Type B pancreatic cell (in vitro differentiated cells): Measurements from ENCODE around the gene PSMB3. TPM values are rescaled to one million over a fixed set of nuclear protein-coding genes. Genes with fewer than 3 reads are reported as not detected.
A peak's percentile ranks its signal among the peaks of the same experiment; 100 is the strongest.

Source experiments
- DNase-seq: peaks from one replicate; pipeline ENCODE4 v3.0.0; 2021; ENCODE audit warnings: mixed read lengths; ENCODE audit not compliant: unreplicated experiment; ENCODE audit errors: extremely low spot score
- H3K27ac Mint-ChIP-seq: 2 replicates; pipeline ENCODE4 v1.8.0; 2021; ENCODE audit warnings: mild to moderate bottlenecking, mixed read lengths
- H3K27me3 Mint-ChIP-seq: 2 replicates; pipeline ENCODE4 v1.8.0; 2021; ENCODE audit warnings: mixed read lengths
- H3K36me3 Mint-ChIP-seq: 2 replicates; pipeline ENCODE4 v1.8.0; 2021; ENCODE audit warnings: mixed read lengths
- H3K4me1 Mint-ChIP-seq: one replicate; pipeline ENCODE4 v1.8.0; 2021; ENCODE audit warnings: mixed read lengths; ENCODE audit not compliant: unreplicated experiment
- H3K4me3 Mint-ChIP-seq: 2 replicates; pipeline ENCODE4 v1.8.0; 2021; ENCODE audit warnings: mild to moderate bottlenecking, mixed read lengths
- H3K9me3 Mint-ChIP-seq: 2 replicates; pipeline ENCODE4 v1.8.0; 2021; ENCODE audit warnings: mixed read lengths
- total RNA-seq: library from RNA; stranded (reverse); gene quantifications from 2 replicates; pipeline ENCODE4 v1.2.1, GENCODE V29; 2021; ENCODE audit warnings: low replicate concordance
- TF ChIP-seq, protein P1 (sequence below): fragments of 200-600 bp; sonication (generic); conservative IDR thresholded peaks from 2 replicates; pipeline ENCODE4 v1.5.0; 2021; ENCODE audit warnings: antibody characterized with exemption, mild to moderate bottlenecking

The PSMB3 gene
- total RNA-seq, 1 donor from 2014 or later, result 149 TPM

DNA sequence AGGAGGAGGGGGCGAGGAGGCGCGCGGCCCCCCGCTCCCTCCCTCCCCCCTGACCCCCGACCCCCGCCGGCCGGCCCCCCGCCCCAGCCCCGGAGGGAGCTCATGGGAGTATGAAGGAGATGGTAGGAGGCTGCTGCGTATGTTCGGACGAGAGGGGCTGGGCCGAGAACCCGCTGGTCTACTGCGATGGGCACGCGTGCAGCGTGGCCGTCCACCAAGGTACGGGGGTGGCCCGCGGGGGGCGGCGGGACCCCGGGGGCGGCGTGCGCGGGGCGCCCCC is 47.1 kb upstream of the PSMB3 start:
- TF ChIP-seq, protein P1, sequence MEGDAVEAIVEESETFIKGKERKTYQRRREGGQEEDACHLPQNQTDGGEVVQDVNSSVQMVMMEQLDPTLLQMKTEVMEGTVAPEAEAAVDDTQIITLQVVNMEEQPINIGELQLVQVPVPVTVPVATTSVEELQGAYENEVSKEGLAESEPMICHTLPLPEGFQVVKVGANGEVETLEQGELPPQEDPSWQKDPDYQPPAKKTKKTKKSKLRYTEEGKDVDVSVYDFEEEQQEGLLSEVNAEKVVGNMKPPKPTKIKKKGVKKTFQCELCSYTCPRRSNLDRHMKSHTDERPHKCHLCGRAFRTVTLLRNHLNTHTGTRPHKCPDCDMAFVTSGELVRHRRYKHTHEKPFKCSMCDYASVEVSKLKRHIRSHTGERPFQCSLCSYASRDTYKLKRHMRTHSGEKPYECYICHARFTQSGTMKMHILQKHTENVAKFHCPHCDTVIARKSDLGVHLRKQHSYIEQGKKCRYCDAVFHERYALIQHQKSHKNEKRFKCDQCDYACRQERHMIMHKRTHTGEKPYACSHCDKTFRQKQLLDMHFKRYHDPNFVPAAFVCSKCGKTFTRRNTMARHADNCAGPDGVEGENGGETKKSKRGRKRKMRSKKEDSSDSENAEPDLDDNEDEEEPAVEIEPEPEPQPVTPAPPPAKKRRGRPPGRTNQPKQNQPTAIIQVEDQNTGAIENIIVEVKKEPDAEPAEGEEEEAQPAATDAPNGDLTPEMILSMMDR, result no peak
- no peaks in the 10 kb centered on the region for H3K9me3 Mint-ChIP-seq
- no peak for DNase-seq
- peaks cover 13% of the 10 kb centered on the region for H3K27me3 Mint-ChIP-seq
- H3K27ac Mint-ChIP-seq, result no peak overlapping the region
- peaks cover 40% of the 10 kb centered on the region for H3K4me1 Mint-ChIP-seq
- H3K4me3 Mint-ChIP-seq, result peak overlapping the region; percentile 92
- peaks cover 2% of the 10 kb centered on the region for H3K36me3 Mint-ChIP-seq

DNA sequence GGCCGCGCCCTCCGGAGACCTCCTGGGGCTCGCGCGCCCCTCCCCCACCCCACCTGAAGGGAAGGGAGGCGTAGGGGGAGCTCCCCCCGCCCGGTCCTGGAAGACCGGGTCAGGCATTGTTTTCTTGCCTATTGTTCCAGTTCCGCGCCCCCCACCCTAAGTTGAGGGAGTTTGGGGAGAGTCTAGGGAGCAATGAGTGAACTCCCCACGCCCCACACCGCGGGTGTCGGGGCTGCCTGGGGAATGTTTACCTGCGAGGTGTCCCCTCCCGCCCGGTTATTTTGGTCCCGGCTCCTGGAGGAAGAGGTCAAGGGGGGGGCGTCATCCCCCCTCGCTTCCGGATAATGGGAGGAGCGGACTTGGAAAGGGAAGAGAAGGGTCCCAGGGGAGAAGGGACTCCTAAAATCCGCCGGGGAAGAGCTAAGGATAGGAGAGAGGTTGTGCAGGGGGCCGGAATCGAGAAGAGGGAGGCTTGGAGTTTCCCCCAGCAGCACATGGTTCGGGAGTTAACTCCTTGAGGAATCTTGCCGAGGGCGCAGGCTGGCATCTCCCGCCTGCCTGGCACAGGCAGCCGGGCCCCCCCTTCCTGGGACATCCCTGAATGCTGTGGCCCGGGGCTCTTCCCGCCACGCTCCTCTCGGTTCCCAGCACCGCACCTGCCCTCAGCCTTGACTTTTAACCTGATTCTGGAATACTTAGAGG is 46.6 kb upstream of the PSMB3 start:
- Mint-ChIP-seq H3K9me3 (no peaks in the 10 kb centered on the region), H3K27me3 (peaks cover 13% of the 10 kb centered on the region), H3K27ac (peak overlapping the region; percentile 87), H3K4me1 (peaks cover 45% of the 10 kb centered on the region), H3K36me3 (peaks cover 5% of the 10 kb centered on the region), H3K4me3 (peak overlapping the region; percentile 92)
- TF ChIP-seq, protein P1, result no peak
- DNase-seq, result no peak

DNA sequence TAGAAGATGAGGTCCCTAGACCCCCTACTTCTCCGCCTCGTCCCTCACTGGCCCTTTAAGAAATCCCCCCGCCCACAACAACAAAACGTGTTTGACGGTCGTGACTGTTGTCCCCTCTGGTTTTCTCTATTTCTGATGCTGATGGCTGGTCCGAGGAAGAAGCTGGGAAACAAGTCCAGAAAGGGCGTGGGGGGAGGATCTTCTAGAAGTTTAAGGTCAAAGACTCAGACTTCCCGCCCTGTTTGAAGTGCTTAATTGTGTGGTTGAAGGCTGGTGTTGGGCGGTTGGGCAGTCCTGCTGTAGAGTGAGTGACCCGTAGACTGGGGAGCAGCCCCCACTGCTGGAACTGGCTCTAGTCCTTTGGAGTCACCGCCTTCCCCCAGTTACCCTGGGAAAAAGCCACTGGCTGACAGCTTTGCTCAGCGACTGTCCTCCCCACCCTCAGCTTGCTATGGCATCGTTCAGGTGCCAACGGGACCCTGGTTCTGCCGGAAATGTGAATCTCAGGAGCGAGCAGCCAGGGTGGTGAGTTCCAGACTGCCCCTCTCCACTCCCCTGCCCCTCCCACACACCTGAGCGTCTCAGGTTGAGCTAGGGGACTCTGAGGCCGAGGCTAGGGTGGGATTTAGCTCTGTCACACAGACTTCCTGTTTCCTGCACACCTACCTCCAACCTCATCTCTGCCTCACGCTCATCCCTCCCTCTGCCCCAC is 45.9 kb upstream of the PSMB3 start:
- TF ChIP-seq, protein P1, result no peak
- Mint-ChIP-seq H3K36me3 (peaks cover 10% of the 10 kb centered on the region), H3K27me3 (peaks cover 10% of the 10 kb centered on the region), H3K9me3 (no peaks in the 10 kb centered on the region), H3K4me3 (peak overlapping the region; percentile 92), H3K4me1 (peaks cover 44% of the 10 kb centered on the region), H3K27ac (peak overlapping the region; percentile 87)
- DNase-seq, result no peak

DNA sequence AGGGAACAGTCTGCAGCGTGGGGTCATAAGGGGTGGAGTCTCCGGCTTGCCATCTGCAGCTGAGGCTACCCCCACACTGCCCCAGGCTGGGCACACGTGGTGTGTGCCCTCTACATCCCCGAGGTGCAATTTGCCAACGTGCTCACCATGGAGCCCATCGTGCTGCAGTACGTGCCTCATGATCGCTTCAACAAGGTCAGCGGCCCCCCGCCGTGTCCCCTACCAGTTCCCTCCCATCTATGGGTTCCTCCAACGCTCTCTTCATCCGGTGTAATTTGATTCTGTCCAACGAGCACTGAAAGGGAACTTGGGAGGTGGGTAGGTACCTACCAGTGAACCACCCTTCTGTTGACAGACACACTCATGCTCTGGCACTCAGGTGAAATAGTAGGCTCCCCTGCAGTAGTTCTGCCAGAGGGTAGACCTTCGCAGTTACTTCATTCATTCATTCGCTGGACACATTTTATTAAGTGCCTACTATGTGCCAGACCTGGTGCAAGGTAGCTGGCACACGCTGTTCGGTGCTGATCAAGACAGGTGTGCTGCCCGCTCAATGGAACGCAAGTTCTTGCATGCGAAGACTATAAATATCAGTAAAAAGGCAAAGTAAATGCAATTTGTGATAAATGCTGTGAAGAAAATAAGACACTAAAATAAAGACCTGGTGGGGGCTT is 44.7 kb upstream of the PSMB3 start:
- Mint-ChIP-seq H3K27me3 (peaks cover 10% of the 10 kb centered on the region), H3K4me3 (peak overlapping the region; percentile 6), H3K4me1 (peaks cover 43% of the 10 kb centered on the region), H3K9me3 (no peaks in the 10 kb centered on the region), H3K36me3 (peaks cover 10% of the 10 kb centered on the region), H3K27ac (no peak overlapping the region)
- TF ChIP-seq, protein P1, result no peak
- DNase-seq, result no peak

DNA sequence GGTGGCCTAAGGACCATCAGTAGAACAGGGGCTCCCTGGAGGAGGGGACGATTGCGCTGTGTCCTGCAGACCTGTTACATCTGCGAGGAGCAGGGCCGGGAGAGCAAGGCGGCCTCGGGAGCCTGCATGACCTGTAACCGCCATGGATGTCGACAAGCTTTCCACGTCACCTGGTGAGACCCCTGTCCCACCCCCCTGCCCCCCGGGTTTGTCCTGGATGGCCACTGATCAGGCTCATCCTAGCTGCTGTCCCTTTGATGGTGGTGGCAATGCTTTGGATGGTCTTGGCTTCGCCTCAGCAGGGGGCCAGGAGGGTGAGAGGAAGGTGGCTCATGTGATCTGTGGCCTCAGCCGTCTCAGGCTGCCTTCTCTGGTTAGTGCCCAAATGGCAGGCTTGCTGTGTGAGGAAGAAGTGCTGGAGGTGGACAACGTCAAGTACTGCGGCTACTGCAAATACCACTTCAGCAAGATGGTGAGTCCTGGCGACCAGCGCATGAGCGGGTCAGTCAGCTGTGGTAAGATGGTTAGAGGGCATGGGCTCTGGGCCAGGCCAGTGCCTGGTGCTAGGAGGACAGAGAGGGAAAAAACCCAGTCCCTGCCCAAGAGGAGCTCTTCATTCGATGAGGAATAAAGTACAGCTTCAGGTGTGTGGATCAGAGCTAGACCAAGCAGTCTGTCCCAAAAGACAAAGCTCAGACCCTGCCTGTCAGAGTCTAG is 43.3 kb upstream of the PSMB3 start:
- Mint-ChIP-seq H3K4me1 (peaks cover 32% of the 10 kb centered on the region), H3K9me3 (no peaks in the 10 kb centered on the region), H3K4me3 (no peak overlapping the region), H3K36me3 (peaks cover 10% of the 10 kb centered on the region), H3K27me3 (peaks cover 3% of the 10 kb centered on the region), H3K27ac (no peak overlapping the region)
- TF ChIP-seq, protein P1, result no peak
- DNase-seq, result no peak
